ENCODE measurements around the gene C4orf50. TPM values are rescaled to one million over a fixed set of nuclear protein-coding genes. Genes with fewer than 3 reads are reported as not detected.
"Not testable (repeated sequence)": the region's sequence is repeated elsewhere in the genome, so short reads cannot be mapped to it uniquely, and the experiment has no call there.

C4orf50 gene
- total RNA-seq, 2 experiments from 2014 or later, result 1.0 to 1.2 TPM

DNA sequence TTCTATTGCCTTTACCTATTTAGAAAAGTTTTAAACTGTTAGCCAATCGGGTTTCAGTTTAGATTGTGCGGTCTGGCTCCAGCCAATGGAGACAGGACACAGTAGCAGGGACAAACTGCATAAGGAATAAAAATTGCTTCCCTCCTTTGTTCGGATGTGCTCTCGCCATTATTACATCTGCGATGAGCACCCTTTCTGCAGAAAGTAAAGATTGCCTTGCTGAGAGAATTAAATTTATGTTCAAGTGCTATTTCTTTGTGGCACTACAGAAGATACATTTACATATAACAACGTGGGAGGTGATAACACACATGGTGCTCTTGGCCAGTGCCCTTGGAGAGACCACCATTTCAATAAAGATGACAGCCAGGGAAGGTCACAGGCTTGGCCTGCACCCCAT lies 71.6 kb downstream of the C4orf50 start:
- H3K36me3 Mint-ChIP-seq (ENCODE audit: low read depth); H3K27me3 Mint-ChIP-seq; H3K4me3 Mint-ChIP-seq; POLR2A ChIA-PET; DNase-seq; H3K9me3 Mint-ChIP-seq; CTCF ChIA-PET; H3K27ac Mint-ChIP-seq: not testable (repeated sequence)
- H3K4me1 Mint-ChIP-seq, result peaks cover 16% of the 10 kb centered on the region

DNA sequence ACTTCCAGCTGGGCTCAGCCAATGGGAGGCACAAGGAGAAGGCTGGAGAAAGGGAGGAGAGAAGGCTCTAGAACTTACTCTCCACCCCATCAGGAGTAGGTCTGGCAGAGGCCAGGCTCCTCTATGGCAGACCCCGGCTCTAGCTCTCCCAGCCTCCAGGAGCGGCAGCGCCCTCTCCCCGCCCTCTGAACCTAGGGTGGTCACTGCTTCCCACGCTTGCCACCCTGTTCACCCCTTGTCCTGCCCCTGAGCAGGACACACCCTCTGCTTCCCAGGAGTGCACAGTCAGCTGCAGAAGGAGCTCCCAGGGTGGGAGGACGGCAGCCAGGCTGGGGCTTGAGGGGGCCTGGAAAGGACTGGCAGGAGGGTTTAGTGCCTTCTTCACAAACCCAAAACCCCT lies 72.3 kb downstream of the C4orf50 start:
- no peaks in the 10 kb centered on the region for H3K36me3 Mint-ChIP-seq (ENCODE audit: low read depth)
- no peak overlapping the region for H3K4me3 Mint-ChIP-seq
- DNase-seq, result no peak
- H3K27ac Mint-ChIP-seq, result no peak overlapping the region
- peaks cover 9% of the 10 kb centered on the region for H3K9me3 Mint-ChIP-seq
- CTCF ChIA-PET, result interaction anchor here (0.9 kb wide), 1 partner anchor 52 kb away, joined by 3 read pairs; no protein-coding TSS in a partner anchor
- peaks cover 16% of the 10 kb centered on the region for H3K4me1 Mint-ChIP-seq
- H3K27me3 Mint-ChIP-seq, result peaks cover 5% of the 10 kb centered on the region
- POLR2A ChIA-PET, result no interaction called here

- H3K27ac Mint-ChIP-seq, result no peak overlapping the region
- ChIA-PET POLR2A (no interaction called here), CTCF (no interaction called here)
- no peak for DNase-seq
- H3K4me1 Mint-ChIP-seq, result peaks cover 18% of the 10 kb centered on the region
- no peaks in the 10 kb centered on the region for H3K36me3 Mint-ChIP-seq (ENCODE audit: low read depth)
- peaks cover 12% of the 10 kb centered on the region for H3K9me3 Mint-ChIP-seq
- H3K4me3 Mint-ChIP-seq, result no peak overlapping the region
- peaks cover 3% of the 10 kb centered on the region for H3K27me3 Mint-ChIP-seq
These were observed 73.1 kb downstream of the C4orf50 start for GRCh38 chr4:5945171-5945570.

- peaks cover 15% of the 10 kb centered on the region for H3K9me3 Mint-ChIP-seq
- no peaks in the 10 kb centered on the region for H3K36me3 Mint-ChIP-seq (ENCODE audit: low read depth)
- ChIA-PET POLR2A (no interaction called here), CTCF (no interaction called here)
- H3K27ac Mint-ChIP-seq, result peak overlapping the region; percentile 48
- DNase-seq, result no peak
- H3K4me3 Mint-ChIP-seq, result no peak overlapping the region
- H3K4me1 Mint-ChIP-seq, result peaks cover 18% of the 10 kb centered on the region
- H3K27me3 Mint-ChIP-seq, result peaks cover 2% of the 10 kb centered on the region
These were observed 74.7 kb downstream of the C4orf50 start for GRCh38 chr4:5943561-5943960.

- peaks cover 2% of the 10 kb centered on the region for H3K27me3 Mint-ChIP-seq
- peaks cover 18% of the 10 kb centered on the region for H3K4me1 Mint-ChIP-seq
- POLR2A ChIA-PET, result no interaction called here
- H3K36me3 Mint-ChIP-seq (ENCODE audit: low read depth), result no peaks in the 10 kb centered on the region
- no peak for DNase-seq
- CTCF ChIA-PET, result no interaction called here
- no peak overlapping the region for H3K4me3 Mint-ChIP-seq
- H3K27ac Mint-ChIP-seq, result no peak overlapping the region
- H3K9me3 Mint-ChIP-seq, result peaks cover 12% of the 10 kb centered on the region
These were observed 75.3 kb downstream of the C4orf50 start for GRCh38 chr4:5942947-5943346.

DNA sequence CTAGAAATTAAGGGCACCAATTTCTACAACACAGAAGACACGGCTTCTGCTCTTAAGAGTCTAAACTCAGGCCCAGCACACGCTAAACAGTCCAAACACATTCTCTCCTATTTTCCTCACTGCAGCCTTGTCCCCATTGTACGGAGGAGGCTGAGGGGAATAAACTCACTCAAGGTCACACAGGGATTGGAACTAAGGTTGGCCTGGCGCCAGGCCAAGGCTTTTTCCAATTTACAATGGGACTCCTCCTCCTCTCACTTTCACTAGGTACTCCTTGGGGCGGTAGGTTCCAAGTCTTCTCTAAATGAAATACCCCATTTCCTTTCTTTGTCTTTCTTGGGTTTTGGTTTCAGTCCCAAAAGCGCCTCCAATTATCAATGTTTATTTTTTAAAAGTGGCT lies 76.6 kb downstream of the C4orf50 start:
- Mint-ChIP-seq H3K4me3 (no peak overlapping the region), H3K4me1 (peaks cover 18% of the 10 kb centered on the region), H3K9me3 (peaks cover 10% of the 10 kb centered on the region), H3K36me3 (ENCODE audit: low read depth) (no peaks in the 10 kb centered on the region), H3K27ac (no peak overlapping the region), H3K27me3 (peaks cover 5% of the 10 kb centered on the region)
- CTCF ChIA-PET, result no interaction called here
- DNase-seq, result no peak
- POLR2A ChIA-PET, result no interaction called here

DNA sequence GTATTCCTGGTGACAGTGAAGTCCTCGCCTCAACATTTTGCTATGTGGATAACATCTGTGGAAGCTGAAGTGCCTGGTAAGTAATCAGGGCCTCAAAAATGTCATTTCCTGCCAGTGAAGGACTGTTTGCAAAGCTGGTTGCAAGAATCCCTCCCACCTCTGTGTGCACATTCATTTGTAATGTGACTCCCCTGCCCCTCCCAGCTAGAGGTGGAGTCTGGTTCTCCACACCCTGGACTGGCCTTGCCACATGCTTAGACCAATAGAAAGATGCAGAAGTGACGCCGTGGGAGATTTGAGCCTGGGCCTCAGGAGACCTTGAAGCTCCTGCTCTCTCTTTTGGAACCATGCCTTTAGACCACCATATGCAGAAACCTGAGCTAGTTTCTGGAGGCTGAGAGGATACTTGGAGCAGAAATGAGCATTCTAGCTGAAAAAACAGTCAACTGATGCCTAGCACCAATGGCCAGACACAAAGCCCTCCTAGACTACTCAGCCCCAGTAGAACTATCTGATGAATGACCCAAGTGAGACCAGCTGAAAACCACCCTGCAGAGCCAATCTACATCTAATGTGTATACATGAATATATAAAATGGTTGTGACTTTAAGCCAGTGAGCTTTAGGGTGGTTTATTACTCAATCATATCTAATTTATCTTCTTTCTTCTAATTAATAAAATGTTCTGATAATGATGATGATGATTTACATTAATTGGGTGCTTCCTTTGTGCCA lies 77.6 kb downstream of the C4orf50 start:
- Mint-ChIP-seq H3K27ac (no peak overlapping the region), H3K4me3 (no peak overlapping the region), H3K36me3 (ENCODE audit: low read depth) (no peaks in the 10 kb centered on the region), H3K9me3 (peaks cover 6% of the 10 kb centered on the region), H3K27me3 (peaks cover 5% of the 10 kb centered on the region), H3K4me1 (peaks cover 18% of the 10 kb centered on the region)
- POLR2A ChIA-PET, result interaction anchor here (0.6 kb wide), 1 partner anchor 19 kb away, joined by 3 read pairs; no protein-coding TSS in a partner anchor
- CTCF ChIA-PET, result no interaction called here
- DNase-seq, result no peak

- Mint-ChIP-seq H3K4me1 (no peaks in the 10 kb centered on the region), H3K9me3 (no peaks in the 10 kb centered on the region), H3K27ac (no peak overlapping the region), H3K27me3 (peaks cover 10% of the 10 kb centered on the region), H3K4me3 (no peak overlapping the region), H3K36me3 (ENCODE audit: low read depth) (no peaks in the 10 kb centered on the region)
- DNase-seq, result no peak
- CTCF ChIA-PET, result interaction anchor here (1.3 kb wide), 1 partner anchor 64 kb away, joined by 3 read pairs; no protein-coding TSS in a partner anchor
- POLR2A ChIA-PET, result no interaction called here
These were observed 84.0 kb downstream of the C4orf50 start for GRCh38 chr4:5933996-5934831.

- H3K4me3 Mint-ChIP-seq, result no peak overlapping the region
- H3K36me3 Mint-ChIP-seq (ENCODE audit: low read depth), result no peaks in the 10 kb centered on the region
- H3K27ac Mint-ChIP-seq, result no peak overlapping the region
- DNase-seq, result no peak
- H3K4me1 Mint-ChIP-seq, result no peaks in the 10 kb centered on the region
- POLR2A ChIA-PET, result no interaction called here
- CTCF ChIA-PET, result no interaction called here
- H3K9me3 Mint-ChIP-seq, result no peaks in the 10 kb centered on the region
- H3K27me3 Mint-ChIP-seq, result peaks cover 10% of the 10 kb centered on the region
These were observed 85.1 kb downstream of the C4orf50 start for GRCh38 chr4:5933116-5933515.

- H3K9me3 Mint-ChIP-seq, result no peaks in the 10 kb centered on the region
- CTCF ChIA-PET, result no interaction called here
- H3K4me3 Mint-ChIP-seq, result no peak overlapping the region
- no peak for DNase-seq
- POLR2A ChIA-PET, result no interaction called here
- no peak overlapping the region for H3K27ac Mint-ChIP-seq
- no peaks in the 10 kb centered on the region for H3K4me1 Mint-ChIP-seq
- peaks cover 14% of the 10 kb centered on the region for H3K27me3 Mint-ChIP-seq
- no peaks in the 10 kb centered on the region for H3K36me3 Mint-ChIP-seq (ENCODE audit: low read depth)
These were observed 86.1 kb downstream of the C4orf50 start for GRCh38 chr4:5932035-5932568.

DNA sequence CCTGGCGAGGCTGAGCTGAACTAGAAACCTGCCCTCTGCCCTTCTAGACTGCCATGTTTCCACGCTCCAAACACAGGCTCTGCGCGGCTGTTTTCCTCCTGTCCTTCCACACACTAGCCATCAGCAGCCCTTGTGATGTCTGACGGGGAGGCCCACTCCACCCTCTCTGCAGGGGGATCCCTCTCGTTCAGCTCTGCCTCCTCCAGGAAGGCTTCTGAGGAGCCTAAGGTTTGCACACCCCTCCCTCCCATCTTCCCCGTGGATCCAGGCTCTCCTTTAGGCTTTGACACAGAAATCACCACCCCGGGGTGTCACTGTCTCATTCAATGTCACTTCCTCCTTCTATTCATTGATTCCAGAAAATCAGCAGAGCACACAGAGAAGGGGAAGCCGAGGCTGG lies 86.7 kb downstream of the C4orf50 start:
- POLR2A ChIA-PET, result no interaction called here
- CTCF ChIA-PET, result no interaction called here
- Mint-ChIP-seq H3K4me3 (no peak overlapping the region), H3K36me3 (ENCODE audit: low read depth) (no peaks in the 10 kb centered on the region), H3K4me1 (no peaks in the 10 kb centered on the region), H3K27me3 (peaks cover 11% of the 10 kb centered on the region), H3K27ac (no peak overlapping the region), H3K9me3 (no peaks in the 10 kb centered on the region)
- no peak for DNase-seq

- DNase-seq, result no peak
- POLR2A ChIA-PET, result no interaction called here
- H3K36me3 Mint-ChIP-seq (ENCODE audit: low read depth), result no peaks in the 10 kb centered on the region
- H3K27me3 Mint-ChIP-seq, result peaks cover 11% of the 10 kb centered on the region
- H3K9me3 Mint-ChIP-seq, result no peaks in the 10 kb centered on the region
- no peak overlapping the region for H3K27ac Mint-ChIP-seq
- H3K4me1 Mint-ChIP-seq, result no peaks in the 10 kb centered on the region
- CTCF ChIA-PET, result no interaction called here
- H3K4me3 Mint-ChIP-seq, result no peak overlapping the region
These were observed 87.4 kb downstream of the C4orf50 start for GRCh38 chr4:5930876-5931275.

- CTCF ChIA-PET, result no interaction called here
- Mint-ChIP-seq H3K4me3 (no peak overlapping the region), H3K4me1 (no peaks in the 10 kb centered on the region), H3K27ac (no peak overlapping the region), H3K36me3 (ENCODE audit: low read depth) (no peaks in the 10 kb centered on the region), H3K9me3 (no peaks in the 10 kb centered on the region), H3K27me3 (peaks cover 11% of the 10 kb centered on the region)
- POLR2A ChIA-PET, result no interaction called here
- no peak for DNase-seq
These were observed 87.8 kb downstream of the C4orf50 start for GRCh38 chr4:5930456-5930855.
